SU-DHL-6 (cell line): Measurements from ENCODE around the gene TM4SF18.

ENCODE experiments used
- EZH2phosphoT487 ChIP-seq: fragments of 200-600 bp; sonication (generic), shearing (Covaris generic); conservative IDR thresholded peaks from 2 replicates; pipeline ENCODE4 v1.6.1; 2018; ENCODE audit warnings: mild to moderate bottlenecking, antibody characterized with exemption, low read length, moderate library complexity, mixed read lengths
- TF ChIP-seq, protein P1 (sequence below): fragments of 200-600 bp; sonication (generic); IDR thresholded peaks from one replicate; pipeline ENCODE4 v1.5.1; 2017; ENCODE audit warnings: antibody characterized with exemption, mild to moderate bottlenecking, low read length, moderate library complexity; ENCODE audit not compliant: insufficient read depth, poor library complexity, severe bottlenecking

GRCh38 chr3:149339931-149340309 lies 6.5 kb upstream of the TM4SF18 start:
- TF ChIP-seq, protein P1, sequence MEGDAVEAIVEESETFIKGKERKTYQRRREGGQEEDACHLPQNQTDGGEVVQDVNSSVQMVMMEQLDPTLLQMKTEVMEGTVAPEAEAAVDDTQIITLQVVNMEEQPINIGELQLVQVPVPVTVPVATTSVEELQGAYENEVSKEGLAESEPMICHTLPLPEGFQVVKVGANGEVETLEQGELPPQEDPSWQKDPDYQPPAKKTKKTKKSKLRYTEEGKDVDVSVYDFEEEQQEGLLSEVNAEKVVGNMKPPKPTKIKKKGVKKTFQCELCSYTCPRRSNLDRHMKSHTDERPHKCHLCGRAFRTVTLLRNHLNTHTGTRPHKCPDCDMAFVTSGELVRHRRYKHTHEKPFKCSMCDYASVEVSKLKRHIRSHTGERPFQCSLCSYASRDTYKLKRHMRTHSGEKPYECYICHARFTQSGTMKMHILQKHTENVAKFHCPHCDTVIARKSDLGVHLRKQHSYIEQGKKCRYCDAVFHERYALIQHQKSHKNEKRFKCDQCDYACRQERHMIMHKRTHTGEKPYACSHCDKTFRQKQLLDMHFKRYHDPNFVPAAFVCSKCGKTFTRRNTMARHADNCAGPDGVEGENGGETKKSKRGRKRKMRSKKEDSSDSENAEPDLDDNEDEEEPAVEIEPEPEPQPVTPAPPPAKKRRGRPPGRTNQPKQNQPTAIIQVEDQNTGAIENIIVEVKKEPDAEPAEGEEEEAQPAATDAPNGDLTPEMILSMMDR, result no peak
- TF ChIP-seq EZH2phosphoT487, result no peak
